GM23338 (cell line): ENCODE data around the gene CIAPIN1.

ENCODE experiments used
- CREB1 ChIP-seq: fragments of 250-450 bp; sonication (Bioruptor Pico); IDR thresholded peaks from 2 replicates; pipeline ENCODE4 v1.5.0; 2020; ENCODE audit warnings: low read depth, mild to moderate bottlenecking, moderate library complexity
- CTCF ChIP-seq, 2 experiments: fragments of 200-600 bp in 1 of 2; sonication (generic) in 1 of 2; conservative IDR thresholded peaks; 2 replicates each; pipeline versions ENCODE4 v1.5.1 to v1.6.1; 2016 to 2017; ENCODE audit warnings: antibody characterized with exemption in 2 of 2, low read depth in 2 of 2, mild to moderate bottlenecking in 2 of 2, moderate library complexity in 1 of 2
- JUNB ChIP-seq: IDR thresholded peaks from one replicate; pipeline ENCODE4 v1.6.1; 2016; ENCODE audit warnings: antibody characterized with exemption; ENCODE audit not compliant: unreplicated experiment
- NANOG ChIP-seq: IDR thresholded peaks from 2 replicates; pipeline ENCODE4 v1.6.1; 2016; ENCODE audit warnings: antibody characterized with exemption, borderline replicate concordance
- POLR2AphosphoS5 ChIP-seq: IDR thresholded peaks from 2 replicates; pipeline ENCODE4 v1.6.1; 2016; ENCODE audit warnings: antibody characterized with exemption, low read depth
- REST ChIP-seq: IDR thresholded peaks from one replicate; pipeline ENCODE4 v1.6.1; 2018; ENCODE audit warnings: antibody characterized with exemption; ENCODE audit not compliant: unreplicated experiment

DNA sequence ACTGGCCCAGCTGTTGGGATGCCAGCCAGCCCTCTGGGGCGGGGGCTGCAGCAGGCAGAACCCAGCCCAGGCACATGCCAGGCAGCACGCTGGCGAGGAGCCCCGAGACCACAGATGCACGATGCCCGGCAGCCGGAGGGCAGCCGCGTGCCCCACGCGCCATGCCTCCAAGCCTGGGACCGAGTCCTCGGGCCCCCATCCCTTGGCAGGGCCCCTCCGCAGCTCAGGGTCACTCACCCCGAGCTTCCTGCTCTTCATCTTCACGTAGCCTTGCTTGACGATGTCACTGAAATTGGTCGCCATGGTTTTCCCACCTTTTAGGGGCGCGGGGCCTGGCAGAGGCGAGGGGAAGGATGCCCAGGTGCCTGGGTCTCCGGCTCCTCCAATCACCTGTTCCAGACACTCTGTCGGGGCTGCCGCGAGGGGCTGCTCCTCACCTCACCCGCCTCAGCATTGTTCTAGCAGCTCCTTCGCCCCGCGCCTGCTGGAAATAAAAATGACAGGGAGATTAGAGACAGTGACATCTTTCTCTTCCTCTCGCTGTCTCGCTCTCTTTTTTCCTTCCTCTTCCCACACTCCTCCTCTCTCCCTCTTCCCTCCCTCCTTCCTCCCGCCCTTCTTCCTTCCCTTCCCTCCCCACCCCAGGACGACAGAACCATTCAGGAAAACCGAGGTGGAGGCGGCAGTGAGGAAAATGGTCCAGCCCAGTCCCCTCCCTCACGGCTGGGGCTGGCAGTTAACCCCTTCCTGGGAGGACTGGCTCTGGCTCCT is 32.2 kb upstream of the CIAPIN1 start:
- TF ChIP-seq CREB1 (CRISPR knock-in tag) (0 out of 2 replicates have a peak, but pooled peaks have one; percentile 13), CTCF (conservative IDR thresholded peaks at IDR 0.05; ENCODE audit: low read depth in 2 of 2) (no peak), POLR2AphosphoS5 (0 out of 2 replicates have a peak, but pooled peaks have one; percentile 30), JUNB (no peak), REST (no peak), NANOG (no peak)
